NCI-H1417 (cell line): Measurements from ENCODE around the gene GTF2F1.
"Not testable (repeated sequence)": the region's sequence is repeated elsewhere in the genome, so short reads cannot be mapped to it uniquely, and the experiment has no call there.

Source experiments
- DNase-seq, 3 experiments: peaks; one replicate each; lab custom pipeline; 2025; lab: John Stamatoyannopoulos, UW

GTF2F1 gene

DNA sequence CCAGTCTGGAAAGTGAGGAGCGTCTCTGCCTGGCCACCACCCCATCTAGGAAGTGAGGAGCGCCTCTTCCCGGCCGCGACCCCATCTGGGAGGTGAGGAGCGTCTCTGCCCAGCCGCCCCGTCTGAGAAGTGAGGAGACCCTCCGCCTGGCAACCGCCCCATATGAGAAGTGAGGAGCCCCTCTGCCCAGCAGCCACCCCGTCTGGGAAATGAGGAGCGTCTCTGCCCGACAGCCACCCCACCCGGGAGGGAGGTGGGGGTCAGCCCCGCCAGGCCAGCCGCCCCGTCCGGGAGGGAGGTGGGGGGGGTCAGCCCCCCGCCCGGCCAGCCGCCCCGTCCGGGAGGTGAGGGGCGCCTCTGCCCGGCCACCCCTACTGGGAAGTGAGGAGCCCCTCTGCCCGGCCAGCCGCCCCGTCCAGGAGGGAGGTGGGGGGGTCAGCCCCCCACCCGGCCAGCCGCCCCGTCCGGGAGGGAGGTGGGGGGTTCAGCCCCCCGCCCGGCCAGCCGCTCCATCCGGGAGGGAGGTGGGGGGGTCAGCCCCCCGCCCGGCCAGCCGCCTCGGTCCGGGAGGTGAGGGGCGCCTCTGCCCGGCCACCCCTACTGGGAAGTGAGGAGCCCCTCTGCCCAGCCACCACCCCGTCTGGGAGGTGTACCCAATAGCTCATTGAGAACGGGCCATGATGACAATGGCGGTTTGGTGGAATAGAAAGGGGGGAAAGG is 37.5 kb downstream of the GTF2F1 start:
- DNase-seq = not testable (repeated sequence)

DNA sequence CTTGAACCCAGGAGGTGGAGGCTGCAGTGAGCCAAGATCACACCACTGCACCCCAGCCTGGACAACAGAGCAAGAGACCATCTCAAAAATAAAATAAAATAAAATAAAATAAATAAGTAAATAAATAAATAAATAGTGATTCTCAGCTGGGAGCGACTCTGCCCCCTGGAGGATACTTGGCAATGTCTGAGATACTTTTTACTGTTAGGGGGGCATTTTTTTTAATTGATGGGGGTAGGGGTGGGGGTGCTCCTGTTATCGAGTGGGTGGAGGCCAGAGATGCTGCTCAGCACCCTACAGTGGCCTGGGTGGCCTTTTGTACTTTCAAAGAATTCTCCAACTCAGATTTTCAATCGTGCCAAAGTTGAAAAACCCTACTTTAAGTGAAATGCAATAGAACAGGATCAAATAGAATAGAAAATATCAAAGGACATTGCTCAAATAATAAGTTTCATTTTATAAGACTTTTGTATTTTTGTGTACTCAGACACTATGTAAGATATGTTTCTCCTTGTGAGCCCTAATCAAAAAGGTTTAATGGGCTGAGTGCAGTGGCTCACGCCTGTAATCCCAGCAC is 38.8 kb downstream of the GTF2F1 start:
- no peak for DNase-seq

- no peak for DNase-seq
Observed at GRCh38 chr19:6352381-6353165, 40.4 kb downstream of the GTF2F1 start.

- no peak for DNase-seq
Observed at GRCh38 chr19:6350688-6351087, 42.3 kb downstream of the GTF2F1 start.

DNA sequence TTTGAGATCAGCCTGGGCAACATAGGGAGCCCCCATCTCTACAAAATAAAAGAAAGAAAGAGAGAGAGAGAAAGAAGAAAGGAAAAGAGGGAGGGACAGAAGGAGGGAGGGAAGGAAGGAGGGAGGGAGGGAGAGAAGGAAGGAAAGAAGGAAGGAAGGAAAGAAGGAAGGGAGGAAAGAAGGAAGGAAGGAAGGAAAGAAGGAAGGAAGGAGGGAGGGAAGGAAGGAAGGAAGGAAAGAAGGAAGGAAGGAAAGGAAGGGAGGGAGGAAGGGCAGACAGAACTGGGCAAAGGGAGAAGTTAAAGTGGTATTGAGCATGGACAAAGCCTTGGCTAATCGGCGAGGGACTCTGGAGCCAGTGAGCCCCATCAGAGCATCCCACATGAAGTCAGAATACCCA is 43.7 kb downstream of the GTF2F1 start:
- DNase-seq = not testable (repeated sequence)

- DNase-seq = no peak
Observed at GRCh38 chr19:6343462-6343861, 49.5 kb downstream of the GTF2F1 start.

- DNase-seq = no peak
Observed at GRCh38 chr19:6340493-6341201, 52.3 kb downstream of the GTF2F1 start.

DNA sequence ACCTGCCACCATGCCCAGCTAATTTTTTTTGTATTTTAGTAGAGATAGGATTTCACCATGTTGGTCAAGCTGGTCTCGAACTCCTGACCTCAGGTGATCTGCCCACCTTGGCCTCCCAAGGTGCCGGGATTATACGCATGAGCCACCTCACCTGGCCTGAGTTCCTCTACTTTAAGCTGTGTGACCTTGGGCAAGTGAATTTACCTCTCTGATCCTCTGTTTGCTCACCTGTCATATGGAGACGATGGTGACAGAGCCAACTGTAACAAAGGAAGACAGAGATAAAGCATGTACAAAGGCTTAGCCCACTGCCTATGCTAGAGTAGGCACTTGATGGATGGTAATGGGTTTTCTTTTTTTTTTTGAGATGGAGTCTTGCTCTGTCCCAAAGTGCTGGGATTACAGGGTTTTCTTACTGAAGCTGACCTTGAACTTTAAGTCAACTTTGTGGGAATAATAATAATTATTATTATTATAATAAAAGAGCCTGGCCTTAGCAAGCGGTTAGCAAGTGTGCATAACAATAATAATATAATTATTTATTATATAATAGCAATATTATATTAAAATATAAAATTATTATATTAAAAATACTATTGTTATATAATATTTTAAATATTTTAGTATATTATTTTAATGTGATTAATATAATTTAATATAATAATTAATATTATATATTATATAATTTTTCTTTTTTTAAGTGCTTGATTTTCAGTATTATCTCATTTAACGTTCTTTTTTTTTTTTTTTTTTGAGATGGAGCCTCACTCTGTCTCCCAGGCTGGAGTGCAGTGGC is 58.3 kb downstream of the GTF2F1 start:
- DNase-seq = no peak

- DNase-seq = no peak
Observed at GRCh38 chr19:6333439-6333838, 59.5 kb downstream of the GTF2F1 start, which contains the start of gene ACER1. Gene ACER1 (minus strand): TSS chr19:6333612. CDS start chr19:6333551, 61 bp downstream.
